Transverse colon (tissue), 4 donors: ENCODE data around the gene SPACDR. TPM values are rescaled to one million over a fixed set of nuclear protein-coding genes. Genes with fewer than 3 reads are reported as not detected.
A peak's percentile ranks its signal among the peaks of the same experiment; 100 is the strongest.

Experiments
- DNase-seq: peaks from one replicate; pipeline ENCODE4 v3.0.0-alpha.2; 2019
- H3K27ac ChIP-seq, 4 donors: fragments of 200-600 bp; sonication (generic); 2 replicates each; pipeline ENCODE4 v1.5.1; 2016 to 2018; ENCODE audit warnings: inconsistent platforms in 4 of 4
- H3K27me3 ChIP-seq: fragments of 200-600 bp; sonication (generic); 2 replicates; pipeline ENCODE4 v1.5.1; 2017; ENCODE audit warnings: inconsistent platforms
- H3K36me3 ChIP-seq, 4 donors: fragments of 200-600 bp; sonication (generic); 2 replicates each; pipeline ENCODE4 v1.5.1; 2017 to 2019; ENCODE audit warnings: inconsistent platforms in 4 of 4
- H3K4me1 ChIP-seq, 4 donors: fragments of 200-600 bp; sonication (generic); 2 replicates each; pipeline ENCODE4 v1.5.1; 2017 to 2020; ENCODE audit warnings: inconsistent platforms in 4 of 4
- H3K4me3 ChIP-seq, 4 donors: fragments of 200-600 bp; sonication (generic); 1 replicate in 1 of 4; 2 replicates in 3 of 4; pipeline versions ENCODE4 v1.5.1 to v1.6.1; 2017 to 2019; ENCODE audit warnings: inconsistent platforms in 4 of 4
- H3K9me3 ChIP-seq, 2 donors: fragments of 200-600 bp; sonication (generic); 2 replicates each; pipeline ENCODE4 v1.5.1; 2017 to 2019; ENCODE audit warnings: inconsistent platforms in 2 of 2
- CTCF ChIP-seq, 5 experiments: fragments of 200-600 bp in 3 of 5; fragments of 450-650 bp in 2 of 5; sonication (generic) in 3 of 5; IDR thresholded peaks; 1 replicate in 2 of 5; 2 replicates in 3 of 5; pipeline ENCODE4 v1.5.1; 2016 to 2017; ENCODE audit warnings: antibody characterized with exemption in 5 of 5, inconsistent platforms in 3 of 5, mild to moderate bottlenecking in 2 of 5, moderate library complexity in 1 of 5
- EP300 ChIP-seq: sonication (generic); formaldehyde crosslinking; IDR thresholded peaks from one replicate; pipeline ENCODE4 v1.6.1; 2017; ENCODE audit warnings: antibody characterized with exemption, low read depth
- POLR2A ChIP-seq: fragments of 450-650 bp; IDR thresholded peaks from one replicate; pipeline ENCODE4 v1.6.1; 2016; ENCODE audit warnings: antibody characterized with exemption, mild to moderate bottlenecking, moderate library complexity
- POLR2AphosphoS5 ChIP-seq, 3 donors: sonication (generic); formaldehyde crosslinking; IDR thresholded peaks; one replicate each; pipeline ENCODE4 v1.6.1; 2016; ENCODE audit warnings: antibody characterized with exemption in 3 of 3
- WGBS, 2 donors: methylation state at CpG; one replicate each; pipeline ENCODE4 v1.1.5; 2018; ENCODE audit warnings: low coverage in 1 of 2; 5-methylcytosine and 5-hydroxymethylcytosine counted together
- in situ Hi-C, 4 donors: fragments of 200-750 bp; cut with MboI; loops; one replicate each; pipeline versions ENCODE4 v1.15.0 to v1.15.1; 2017; ENCODE audit warnings: low sequenced_read_pairs in 3 of 4, low pct_ligation_motif_present in 1 of 4, low pct_unique_long_range_greater_than_20kb in 1 of 4
- intact Hi-C: fragments of 100-400 bp; cut with DNase I; formaldehyde crosslinking; loops from one replicate; pipeline ENCODE4 v1.15.1; 2023; ENCODE audit warnings: low total_unique reads
- total RNA-seq, 4 donors: library from RNA; depleted of rRNA; stranded (reverse); fragments of >200 nt; gene quantifications; one replicate each; pipeline ENCODE4 v1.1.0, GENCODE V29; 2016

SPACDR gene
- total RNA-seq, 4 donors from 2014 or later = not detected

- no peaks in the 10 kb centered on the region for H3K27me3 ChIP-seq
- H3K27ac ChIP-seq = peak overlapping the region in 1 of 4 donors; percentile 98
- intact Hi-C loops = no loop called here
- H3K4me1 ChIP-seq = peaks cover 24 to 44% (median 30%) of the 10 kb centered on the region in 4 donors
- in situ Hi-C loops = no loop called here
- 73 to 80% methylated on average over 3 to 10 of the region's 10 CpGs for WGBS, 2 donors
- TF ChIP-seq POLR2AphosphoS5 (IDR thresholded peaks at IDR 0.05) (no peak), EP300 (no peak), CTCF (IDR thresholded peaks at IDR 0.05) (no peak), POLR2A (no peak)
- H3K4me3 ChIP-seq = no peak overlapping the region
- peaks cover 0 to 12% (median 0%) of the 10 kb centered on the region in 4 donors for H3K36me3 ChIP-seq
- no peaks in the 10 kb centered on the region for H3K9me3 ChIP-seq
- no peak for DNase-seq
Observed at GRCh38 chr7:100433592-100434296, 30.3 kb downstream of the SPACDR start.

GRCh38 chr7:100433276-100433591 is 30.8 kb downstream of the SPACDR start:
- H3K4me3 ChIP-seq = no peak overlapping the region
- H3K27ac ChIP-seq = no peak overlapping the region
- H3K9me3 ChIP-seq = no peaks in the 10 kb centered on the region
- 59 to 80% methylated on average over 1 to 4 of the region's 4 CpGs for WGBS, 2 donors
- intact Hi-C loops = no loop called here
- peaks cover 0 to 12% (median 0%) of the 10 kb centered on the region in 4 donors for H3K36me3 ChIP-seq
- in situ Hi-C loops = no loop called here
- TF ChIP-seq CTCF (IDR thresholded peaks at IDR 0.05) = no peak
- no peak for TF ChIP-seq POLR2A
- TF ChIP-seq EP300 = no peak
- no peak for TF ChIP-seq POLR2AphosphoS5 (IDR thresholded peaks at IDR 0.05)
- H3K27me3 ChIP-seq = no peaks in the 10 kb centered on the region
- DNase-seq = no peak
- peaks cover 24 to 44% (median 30%) of the 10 kb centered on the region in 4 donors for H3K4me1 ChIP-seq

- 86 to 90% methylated on average over 4 to 21 of the region's 21 CpGs for WGBS, 2 donors
- Histone ChIP-seq H3K4me3 (no peak overlapping the region), H3K27me3 (no peaks in the 10 kb centered on the region), H3K36me3 (peaks cover 0 to 12% (median 0%) of the 10 kb centered on the region in 4 donors), H3K4me1 (peaks cover 24 to 48% (median 33%) of the 10 kb centered on the region in 4 donors), H3K9me3 (no peaks in the 10 kb centered on the region), H3K27ac (no peak overlapping the region)
- intact Hi-C loops (no loop called here), in situ Hi-C loops (no loop called here)
- no peak for DNase-seq
- TF ChIP-seq EP300 (no peak), POLR2A (no peak), CTCF (IDR thresholded peaks at IDR 0.05) (no peak), POLR2AphosphoS5 (IDR thresholded peaks at IDR 0.05) (no peak)
Observed at GRCh38 chr7:100432621-100433275, 31.3 kb downstream of the SPACDR start.

- H3K27me3 ChIP-seq = no peaks in the 10 kb centered on the region
- TF ChIP-seq EP300 (no peak), POLR2A (no peak), POLR2AphosphoS5 (IDR thresholded peaks at IDR 0.05) (no peak), CTCF (IDR thresholded peaks at IDR 0.05) (no peak)
- intact Hi-C loops = no loop called here
- peaks cover 24 to 49% (median 34%) of the 10 kb centered on the region in 4 donors for H3K4me1 ChIP-seq
- WGBS, 2 donors = 86% methylated on average over 4 of the region's 4 CpGs; no CpG with 5 or more reads in 1 of the 2 donors
- H3K36me3 ChIP-seq = peaks cover 0 to 12% (median 0%) of the 10 kb centered on the region in 4 donors
- H3K9me3 ChIP-seq = no peaks in the 10 kb centered on the region
- no peak overlapping the region for H3K4me3 ChIP-seq
- no peak for DNase-seq
- no peak overlapping the region for H3K27ac ChIP-seq
- in situ Hi-C loops = no loop called here
Observed at GRCh38 chr7:100432053-100432452, 32.0 kb downstream of the SPACDR start.
